ENCODE measurements around the gene HECA.

GRCh38 chr6:139144490-139145085 lies 9.7 kb downstream of the HECA start:
- TF ChIP-seq POLR2A (IDR thresholded peaks at IDR 0.05; ENCODE audit: low read length) = no peak
- no peak for TF ChIP-seq ZFP36 (IDR thresholded peaks at IDR 0.05; ENCODE audit: borderline replicate concordance, partially characterized antibody)
- TF ChIP-seq CTCF (IDR thresholded peaks at IDR 0.05) = no peak
- no peak for TF ChIP-seq HMGXB4 (CRISPR knock-in tag; IDR thresholded peaks at IDR 0.05; ENCODE audit: borderline replicate concordance)
- no peak for TF ChIP-seq EHMT2 (IDR thresholded peaks at IDR 0.05; ENCODE audit: low read depth)
- TF ChIP-seq TP53 (CRISPR knock-in tag; IDR thresholded peaks at IDR 0.05) = no peak
- no peak for TF ChIP-seq HDAC2 (IDR thresholded peaks at IDR 0.05)
- TF ChIP-seq USF2 (IDR thresholded peaks at IDR 0.05) = no peak
- no peak for TF ChIP-seq REST (IDR thresholded peaks at IDR 0.05)
- TF ChIP-seq RAD21 (conservative IDR thresholded peaks at IDR 0.05 in 1 of 2, IDR thresholded peaks at IDR 0.05 in 1 of 2) = no peak
- TF ChIP-seq BHLHE40 (IDR thresholded peaks at IDR 0.05; ENCODE audit: low read depth, low read length) = no peak

All from A549 (cell line).